Spleen (tissue), 7 donors: ENCODE measurements around the gene TLX1.

ENCODE experiments used
- POLR2A ChIP-seq, 3 donors: fragments of 450-650 bp; IDR thresholded peaks; one replicate each; pipeline ENCODE4 v1.5.1; 2017; ENCODE audit warnings: antibody characterized with exemption in 3 of 3, mild to moderate bottlenecking in 1 of 3
- TF ChIP-seq, protein P1 (sequence below), 11 experiments: fragments of 200-600 bp in 7 of 11; fragments of 450-650 bp in 4 of 11; sonication (generic) in 4 of 11; IDR thresholded peaks in 8 of 11; conservative IDR thresholded peaks in 3 of 11; 1 replicate in 7 of 11; 2 replicates in 4 of 11; pipeline versions ENCODE4 v1.4.0 to v1.8.0; 2016 to 2021; ENCODE audit warnings: antibody characterized with exemption in 11 of 11, inconsistent platforms in 4 of 11, mild to moderate bottlenecking in 1 of 11
- donor health status: DM: no; HTN: no; CAD: no; lungs with moderate emphysema.
- donor health status: DM: no; HTN: no; CAD: no.
- donor health status: DM: no; HTN: no; CAD: no.

- TF ChIP-seq, protein P1, sequence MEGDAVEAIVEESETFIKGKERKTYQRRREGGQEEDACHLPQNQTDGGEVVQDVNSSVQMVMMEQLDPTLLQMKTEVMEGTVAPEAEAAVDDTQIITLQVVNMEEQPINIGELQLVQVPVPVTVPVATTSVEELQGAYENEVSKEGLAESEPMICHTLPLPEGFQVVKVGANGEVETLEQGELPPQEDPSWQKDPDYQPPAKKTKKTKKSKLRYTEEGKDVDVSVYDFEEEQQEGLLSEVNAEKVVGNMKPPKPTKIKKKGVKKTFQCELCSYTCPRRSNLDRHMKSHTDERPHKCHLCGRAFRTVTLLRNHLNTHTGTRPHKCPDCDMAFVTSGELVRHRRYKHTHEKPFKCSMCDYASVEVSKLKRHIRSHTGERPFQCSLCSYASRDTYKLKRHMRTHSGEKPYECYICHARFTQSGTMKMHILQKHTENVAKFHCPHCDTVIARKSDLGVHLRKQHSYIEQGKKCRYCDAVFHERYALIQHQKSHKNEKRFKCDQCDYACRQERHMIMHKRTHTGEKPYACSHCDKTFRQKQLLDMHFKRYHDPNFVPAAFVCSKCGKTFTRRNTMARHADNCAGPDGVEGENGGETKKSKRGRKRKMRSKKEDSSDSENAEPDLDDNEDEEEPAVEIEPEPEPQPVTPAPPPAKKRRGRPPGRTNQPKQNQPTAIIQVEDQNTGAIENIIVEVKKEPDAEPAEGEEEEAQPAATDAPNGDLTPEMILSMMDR (IDR thresholded peaks at IDR 0.05 in 8 of 11, conservative IDR thresholded peaks at IDR 0.05 in 3 of 11): no peak
- no peak for TF ChIP-seq POLR2A (IDR thresholded peaks at IDR 0.05)
These were observed 6.2 kb upstream of the TLX1 start for GRCh38 chr10:101124933-101125332.
